ENCODE data around the gene HASPIN.

Gene HASPIN

GRCh38 chr17:3678821-3679530, 44.7 kb upstream of the HASPIN start:
- Histone ChIP-seq H2BK15ac (ENCODE audit: low read length) (peak overlapping the region; percentile 55), H2AFZ (ENCODE audit: low read length) (peak overlapping the region; percentile 85), H4K91ac (ENCODE audit: low read depth, low read length, poor library complexity) (no peak overlapping the region), H3K36me3 (replicated peaks in 1 of 2; ENCODE audit: control insufficient read depth in 2 of 2, insufficient read depth in 2 of 2, low read length in 2 of 2) (no peaks in the 10 kb centered on the region), H3K14ac (ENCODE audit: low read length) (no peak overlapping the region), H3K27ac (replicated peaks; ENCODE audit: low read length) (no peak overlapping the region), H2BK12ac (ENCODE audit: low read length) (no peak overlapping the region), H3K4me1 (ENCODE audit: control insufficient read depth in 2 of 2, insufficient read depth in 1 of 2, low read depth in 1 of 2, low read length in 2 of 2) (peaks cover 2 to 8% of the 10 kb centered on the region in 2 donors), H3K4me3 (ENCODE audit: low read length in 2 of 2) (no peak overlapping the region), H2BK5ac (ENCODE audit: low read length) (no peak overlapping the region), H3K27me3 (ENCODE audit: control insufficient read depth in 3 of 3, insufficient read depth in 3 of 3, low read depth in 1 of 3, low read length in 3 of 3) (peaks cover 0 to 25% (median 0%) of the 10 kb centered on the region in 3 experiments), H4K8ac (ENCODE audit: low read depth, low read length) (no peak overlapping the region), H3K9me3 (replicated peaks in 1 of 2; ENCODE audit: control insufficient read depth in 2 of 2, insufficient read depth in 1 of 2, low read depth in 1 of 2, low read length in 2 of 2) (no peaks in the 10 kb centered on the region), H2BK120ac (ENCODE audit: low read depth, low read length) (no peak overlapping the region), H3K9ac (ENCODE audit: low read depth, low read length, poor library complexity) (no peak overlapping the region), H3K23ac (ENCODE audit: low read depth, low read length, poor library complexity) (peak overlapping the region; percentile 37), H3K79me1 (ENCODE audit: low read depth, low read length) (no peaks in the 10 kb centered on the region), H2AK5ac (ENCODE audit: low read depth, low read length) (peak overlapping the region; percentile 40), H3K4ac (ENCODE audit: low read length) (no peak overlapping the region), H3K4me2 (ENCODE audit: insufficient read depth, low read length, poor library complexity, severe bottlenecking) (peak overlapping the region; percentile 11), H3K18ac (ENCODE audit: low read length) (no peak overlapping the region)
- WGBS, 2 donors (ENCODE audit: extremely low coverage in 2 of 2, insufficient read length in 2 of 2, insufficient replicate concordance in 1 of 2): no CpG with 5 or more reads among the region's 27 CpGs
- DNase-seq (ENCODE audit: low spot score): no peak

DNA sequence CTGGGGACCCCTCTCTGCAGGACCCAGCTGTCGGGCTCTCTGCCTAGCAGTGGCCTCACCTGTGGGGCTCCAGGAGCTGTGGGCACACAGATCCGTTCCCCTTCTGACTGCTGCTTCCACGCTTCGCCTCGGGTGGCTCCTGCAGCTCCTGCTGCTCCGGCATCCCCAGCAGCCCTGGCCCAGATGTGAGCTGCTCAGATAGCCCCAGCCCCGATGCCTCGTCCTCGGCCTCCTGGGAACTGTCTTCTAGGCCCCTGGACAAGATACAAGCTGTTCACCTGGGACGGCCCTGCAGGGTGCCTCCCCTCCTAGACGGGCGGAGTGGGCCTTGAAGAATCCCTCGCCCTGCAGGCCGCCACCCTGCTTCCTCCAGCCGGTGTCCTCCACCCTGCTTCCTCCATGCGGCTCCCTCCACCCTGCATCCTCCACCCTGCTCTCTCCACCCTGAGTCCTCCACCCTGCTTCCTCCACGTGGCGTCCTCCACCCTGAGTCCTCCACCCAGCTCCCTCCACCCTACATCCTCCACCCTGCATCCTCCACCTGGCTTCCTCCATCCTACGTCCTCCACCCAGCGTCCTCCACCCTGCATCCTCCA, 44.1 kb upstream of the HASPIN start:
- no peak overlapping the region for H2BK15ac ChIP-seq (ENCODE audit: low read length)
- no peak overlapping the region for H3K4me3 ChIP-seq (ENCODE audit: low read length in 2 of 2)
- no peak for DNase-seq (ENCODE audit: low spot score)
- peak overlapping the region; percentile 56 for H3K14ac ChIP-seq (ENCODE audit: low read length)
- peak overlapping the region; percentile 84 for H2BK12ac ChIP-seq (ENCODE audit: low read length)
- no peaks in the 10 kb centered on the region for H3K36me3 ChIP-seq (replicated peaks in 1 of 2; ENCODE audit: control insufficient read depth in 2 of 2, insufficient read depth in 2 of 2, low read length in 2 of 2)
- H3K4me2 ChIP-seq (ENCODE audit: insufficient read depth, low read length, poor library complexity, severe bottlenecking): no peak overlapping the region
- H3K23ac ChIP-seq (ENCODE audit: low read depth, low read length, poor library complexity): no peak overlapping the region
- H2BK120ac ChIP-seq (ENCODE audit: low read depth, low read length): no peak overlapping the region
- H3K4ac ChIP-seq (ENCODE audit: low read length): peak overlapping the region; percentile 37
- H3K9ac ChIP-seq (ENCODE audit: low read depth, low read length, poor library complexity): peak overlapping the region; percentile 21
- no peak overlapping the region for H2AFZ ChIP-seq (ENCODE audit: low read length)
- no peak overlapping the region for H4K8ac ChIP-seq (ENCODE audit: low read depth, low read length)
- H2BK5ac ChIP-seq (ENCODE audit: low read length): no peak overlapping the region
- H3K9me3 ChIP-seq (replicated peaks in 1 of 2; ENCODE audit: control insufficient read depth in 2 of 2, insufficient read depth in 1 of 2, low read depth in 1 of 2, low read length in 2 of 2): no peaks in the 10 kb centered on the region
- H4K91ac ChIP-seq (ENCODE audit: low read depth, low read length, poor library complexity): no peak overlapping the region
- no peak overlapping the region for H3K27ac ChIP-seq (replicated peaks; ENCODE audit: low read length)
- H3K4me1 ChIP-seq (ENCODE audit: control insufficient read depth in 2 of 2, insufficient read depth in 1 of 2, low read depth in 1 of 2, low read length in 2 of 2): peaks cover 0 to 4% of the 10 kb centered on the region in 2 donors
- H2AK5ac ChIP-seq (ENCODE audit: low read depth, low read length): peak overlapping the region; percentile 40
- no CpG with 5 or more reads among the region's 20 CpGs for WGBS, 2 donors (ENCODE audit: extremely low coverage in 2 of 2, insufficient read length in 2 of 2, insufficient replicate concordance in 1 of 2)
- no peaks in the 10 kb centered on the region for H3K79me1 ChIP-seq (ENCODE audit: low read depth, low read length)
- no peak overlapping the region for H3K18ac ChIP-seq (ENCODE audit: low read length)
- peaks cover 0 to 25% (median 0%) of the 10 kb centered on the region in 3 experiments for H3K27me3 ChIP-seq (ENCODE audit: control insufficient read depth in 3 of 3, insufficient read depth in 3 of 3, low read depth in 1 of 3, low read length in 3 of 3)

DNA sequence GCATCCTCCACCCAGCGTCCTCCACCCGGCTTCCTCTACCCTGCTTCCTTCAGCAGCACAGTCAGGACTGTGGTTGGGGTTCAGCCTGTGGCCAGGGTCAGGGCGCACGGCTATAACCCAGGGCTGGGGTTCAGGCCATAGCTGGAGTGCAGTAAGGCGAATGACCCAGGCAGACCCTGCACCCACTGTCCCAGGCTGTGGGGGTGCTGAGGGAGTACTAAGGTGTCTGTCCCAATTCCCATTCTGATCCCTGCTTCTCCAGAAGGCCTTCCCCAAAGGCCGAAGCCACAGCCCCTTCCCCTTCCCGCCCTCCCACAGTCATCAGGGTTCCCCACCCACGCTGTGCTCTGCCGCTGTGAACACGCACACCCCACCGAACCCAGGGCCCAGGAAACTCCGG, 42.6 kb upstream of the HASPIN start:
- Histone ChIP-seq H3K23ac (ENCODE audit: low read depth, low read length, poor library complexity) (peak overlapping the region; percentile 20), H3K27me3 (ENCODE audit: control insufficient read depth in 3 of 3, insufficient read depth in 3 of 3, low read depth in 1 of 3, low read length in 3 of 3) (peaks cover 0 to 25% (median 0%) of the 10 kb centered on the region in 3 experiments), H2BK5ac (ENCODE audit: low read length) (no peak overlapping the region), H3K79me1 (ENCODE audit: low read depth, low read length) (no peaks in the 10 kb centered on the region), H2AK5ac (ENCODE audit: low read depth, low read length) (no peak overlapping the region), H3K4me3 (ENCODE audit: low read length in 2 of 2) (no peak overlapping the region), H3K4me1 (ENCODE audit: control insufficient read depth in 2 of 2, insufficient read depth in 1 of 2, low read depth in 1 of 2, low read length in 2 of 2) (peaks cover 0 to 3% of the 10 kb centered on the region in 2 donors), H3K18ac (ENCODE audit: low read length) (no peak overlapping the region), H2BK120ac (ENCODE audit: low read depth, low read length) (no peak overlapping the region), H2BK12ac (ENCODE audit: low read length) (peak overlapping the region; percentile 22), H2BK15ac (ENCODE audit: low read length) (no peak overlapping the region), H3K36me3 (replicated peaks in 1 of 2; ENCODE audit: control insufficient read depth in 2 of 2, insufficient read depth in 2 of 2, low read length in 2 of 2) (no peaks in the 10 kb centered on the region), H3K27ac (replicated peaks; ENCODE audit: low read length) (no peak overlapping the region), H3K9me3 (replicated peaks in 1 of 2; ENCODE audit: control insufficient read depth in 2 of 2, insufficient read depth in 1 of 2, low read depth in 1 of 2, low read length in 2 of 2) (no peaks in the 10 kb centered on the region), H3K14ac (ENCODE audit: low read length) (no peak overlapping the region), H4K8ac (ENCODE audit: low read depth, low read length) (no peak overlapping the region), H3K9ac (ENCODE audit: low read depth, low read length, poor library complexity) (peak overlapping the region; percentile 44), H2AFZ (ENCODE audit: low read length) (no peak overlapping the region), H3K4ac (ENCODE audit: low read length) (no peak overlapping the region), H4K91ac (ENCODE audit: low read depth, low read length, poor library complexity) (peak overlapping the region; percentile 30), H3K4me2 (ENCODE audit: insufficient read depth, low read length, poor library complexity, severe bottlenecking) (no peak overlapping the region)
- no peak for DNase-seq (ENCODE audit: low spot score)
- no CpG with 5 or more reads among the region's 12 CpGs for WGBS, 2 donors (ENCODE audit: extremely low coverage in 2 of 2, insufficient read length in 2 of 2, insufficient replicate concordance in 1 of 2)

DNA sequence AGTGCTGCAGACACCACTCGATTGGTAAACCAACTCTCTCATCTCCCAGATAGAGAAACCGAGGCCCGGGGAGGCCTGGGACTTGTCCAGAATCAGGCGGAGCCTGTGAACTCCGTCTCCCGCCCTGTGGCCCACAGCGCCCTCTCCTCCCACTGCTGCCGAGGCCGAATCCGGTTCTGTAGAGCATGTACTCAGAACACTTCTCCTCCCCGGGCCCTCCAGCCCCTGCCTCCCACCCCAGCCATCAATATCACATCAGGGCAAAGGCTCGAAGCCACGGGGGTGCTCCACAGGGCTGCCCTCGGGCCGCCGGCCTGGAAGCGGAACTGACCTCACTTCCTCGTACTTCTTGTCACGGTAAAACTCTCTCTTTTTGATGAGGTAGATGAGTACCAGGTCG, 42.1 kb upstream of the HASPIN start:
- H2BK12ac ChIP-seq (ENCODE audit: low read length): no peak overlapping the region
- no peak overlapping the region for H3K4ac ChIP-seq (ENCODE audit: low read length)
- H3K4me3 ChIP-seq (ENCODE audit: low read length in 2 of 2): no peak overlapping the region
- H3K79me1 ChIP-seq (ENCODE audit: low read depth, low read length): no peaks in the 10 kb centered on the region
- no peak overlapping the region for H3K18ac ChIP-seq (ENCODE audit: low read length)
- no peak overlapping the region for H2BK15ac ChIP-seq (ENCODE audit: low read length)
- H3K14ac ChIP-seq (ENCODE audit: low read length): no peak overlapping the region
- no peak overlapping the region for H2BK5ac ChIP-seq (ENCODE audit: low read length)
- H2BK120ac ChIP-seq (ENCODE audit: low read depth, low read length): no peak overlapping the region
- H4K91ac ChIP-seq (ENCODE audit: low read depth, low read length, poor library complexity): no peak overlapping the region
- no peak for DNase-seq (ENCODE audit: low spot score)
- H3K27me3 ChIP-seq (ENCODE audit: control insufficient read depth in 3 of 3, insufficient read depth in 3 of 3, low read depth in 1 of 3, low read length in 3 of 3): peaks cover 0 to 25% (median 0%) of the 10 kb centered on the region in 3 experiments
- no peak overlapping the region for H3K27ac ChIP-seq (replicated peaks; ENCODE audit: low read length)
- H3K9ac ChIP-seq (ENCODE audit: low read depth, low read length, poor library complexity): no peak overlapping the region
- peak overlapping the region; percentile 42 for H2AFZ ChIP-seq (ENCODE audit: low read length)
- peaks cover 0 to 3% of the 10 kb centered on the region in 2 donors for H3K4me1 ChIP-seq (ENCODE audit: control insufficient read depth in 2 of 2, insufficient read depth in 1 of 2, low read depth in 1 of 2, low read length in 2 of 2)
- WGBS, 2 donors (ENCODE audit: extremely low coverage in 2 of 2, insufficient read length in 2 of 2, insufficient replicate concordance in 1 of 2): no CpG with 5 or more reads among the region's 20 CpGs
- peak overlapping the region; percentile 83 for H2AK5ac ChIP-seq (ENCODE audit: low read depth, low read length)
- H3K4me2 ChIP-seq (ENCODE audit: insufficient read depth, low read length, poor library complexity, severe bottlenecking): no peak overlapping the region
- no peak overlapping the region for H3K23ac ChIP-seq (ENCODE audit: low read depth, low read length, poor library complexity)
- no peak overlapping the region for H4K8ac ChIP-seq (ENCODE audit: low read depth, low read length)
- no peaks in the 10 kb centered on the region for H3K9me3 ChIP-seq (replicated peaks in 1 of 2; ENCODE audit: control insufficient read depth in 2 of 2, insufficient read depth in 1 of 2, low read depth in 1 of 2, low read length in 2 of 2)
- H3K36me3 ChIP-seq (replicated peaks in 1 of 2; ENCODE audit: control insufficient read depth in 2 of 2, insufficient read depth in 2 of 2, low read length in 2 of 2): no peaks in the 10 kb centered on the region

All from neuronal stem cell (in vitro differentiated cells).